Measurements from ENCODE around the gene GPR12.

The GPR12 gene

DNA sequence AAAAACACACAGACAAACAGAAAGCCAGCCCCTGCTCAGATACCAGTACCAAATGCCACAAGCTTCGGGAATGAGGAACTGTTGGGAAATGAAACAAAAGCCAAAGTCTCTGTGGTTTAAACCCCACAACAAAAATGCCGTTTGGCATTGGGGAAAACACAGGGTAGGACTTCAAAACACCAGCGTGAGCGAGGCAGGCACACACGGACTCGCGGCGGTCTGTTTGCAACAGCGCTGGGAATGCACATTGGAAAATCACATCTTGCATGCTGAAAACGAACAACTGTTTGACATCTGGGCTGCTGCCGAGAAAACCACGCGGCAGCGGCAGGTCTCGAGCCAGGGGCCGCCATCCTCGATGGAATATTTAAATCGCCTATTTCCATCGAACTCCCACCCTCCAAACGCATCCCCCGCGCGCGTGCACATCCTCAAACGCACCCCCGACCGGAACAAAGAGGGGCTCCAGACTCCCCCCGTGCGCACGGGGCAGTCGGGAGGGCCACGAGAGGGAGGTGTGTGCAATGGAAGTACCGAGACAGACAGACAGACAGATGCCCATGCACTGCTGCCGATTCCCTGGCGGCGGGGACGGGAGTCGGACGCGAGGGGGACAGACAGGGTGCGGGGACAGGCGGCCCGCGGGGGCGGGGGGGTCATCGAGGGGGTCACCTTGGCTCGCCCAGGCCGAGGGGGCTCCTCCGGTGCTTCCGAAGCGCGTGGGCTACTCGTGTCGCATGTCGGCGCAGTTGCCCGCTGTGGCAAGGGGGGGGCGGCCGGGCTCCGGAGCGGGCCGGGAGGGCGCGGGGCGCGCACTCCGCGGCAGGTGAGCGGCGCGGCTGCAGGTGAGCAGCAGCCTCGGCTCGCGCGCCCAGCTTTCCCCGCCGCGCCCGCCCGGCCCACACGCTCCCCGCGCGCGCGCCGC lies at the start of gene GPR12:
Gene GPR12 (minus strand): TSS at position 880 of the 925 bp plus-strand sequence. CDS start 959 bp downstream, outside the sequence.
- no peak for DNase-seq

GRCh38 chr13:26810095-26810494 lies 49.5 kb upstream of the GPR12 start:
- DNase-seq = no peak

- no peak for DNase-seq
Measured at GRCh38 chr13:26806891-26807290, 46.3 kb upstream of the GPR12 start.

GRCh38 chr13:26787961-26788360 lies 27.4 kb upstream of the GPR12 start:
- DNase-seq = no peak

- DNase-seq = no peak
Measured at GRCh38 chr13:26786651-26787295, 26.2 kb upstream of the GPR12 start.

DNA sequence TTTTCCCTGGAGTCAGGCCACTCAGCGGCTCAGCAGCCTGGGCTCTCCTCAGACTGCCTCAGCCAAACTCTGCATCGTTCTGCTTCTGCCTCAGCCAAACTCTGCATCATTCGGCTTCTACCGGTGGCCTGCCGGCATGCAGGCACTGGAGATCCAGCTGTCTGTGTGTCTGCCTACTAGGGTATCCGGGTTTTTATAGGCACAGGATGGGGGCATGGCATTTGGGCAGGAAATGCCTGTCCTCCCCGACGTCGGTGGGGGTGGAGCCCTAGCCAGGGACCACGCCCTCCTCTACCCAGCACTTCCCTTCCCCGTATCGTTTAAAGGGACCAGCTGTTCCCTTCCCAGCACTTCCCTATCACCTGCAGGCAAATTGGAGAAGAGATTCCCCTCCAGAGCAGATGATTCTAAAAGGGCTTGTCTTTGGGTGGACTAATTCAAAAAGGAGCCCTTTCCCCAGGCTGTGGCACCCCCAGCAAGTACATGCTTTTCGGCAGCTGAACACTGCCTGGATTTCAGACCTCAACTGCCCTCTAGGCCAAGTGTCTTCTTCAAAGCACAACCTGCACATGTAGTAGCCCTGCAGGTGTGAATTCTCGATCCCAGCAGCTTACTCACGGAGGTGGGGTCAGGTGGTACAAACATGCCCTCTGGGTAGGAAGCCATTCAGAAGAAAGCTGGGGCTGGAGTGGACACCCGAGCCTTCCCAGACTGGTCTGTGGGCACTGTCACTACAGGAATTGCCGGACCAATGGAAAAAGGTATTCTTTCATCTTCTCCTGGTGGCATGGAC lies 25.4 kb upstream of the GPR12 start:
- peak; percentile 75 to 80 for DNase-seq

DNA sequence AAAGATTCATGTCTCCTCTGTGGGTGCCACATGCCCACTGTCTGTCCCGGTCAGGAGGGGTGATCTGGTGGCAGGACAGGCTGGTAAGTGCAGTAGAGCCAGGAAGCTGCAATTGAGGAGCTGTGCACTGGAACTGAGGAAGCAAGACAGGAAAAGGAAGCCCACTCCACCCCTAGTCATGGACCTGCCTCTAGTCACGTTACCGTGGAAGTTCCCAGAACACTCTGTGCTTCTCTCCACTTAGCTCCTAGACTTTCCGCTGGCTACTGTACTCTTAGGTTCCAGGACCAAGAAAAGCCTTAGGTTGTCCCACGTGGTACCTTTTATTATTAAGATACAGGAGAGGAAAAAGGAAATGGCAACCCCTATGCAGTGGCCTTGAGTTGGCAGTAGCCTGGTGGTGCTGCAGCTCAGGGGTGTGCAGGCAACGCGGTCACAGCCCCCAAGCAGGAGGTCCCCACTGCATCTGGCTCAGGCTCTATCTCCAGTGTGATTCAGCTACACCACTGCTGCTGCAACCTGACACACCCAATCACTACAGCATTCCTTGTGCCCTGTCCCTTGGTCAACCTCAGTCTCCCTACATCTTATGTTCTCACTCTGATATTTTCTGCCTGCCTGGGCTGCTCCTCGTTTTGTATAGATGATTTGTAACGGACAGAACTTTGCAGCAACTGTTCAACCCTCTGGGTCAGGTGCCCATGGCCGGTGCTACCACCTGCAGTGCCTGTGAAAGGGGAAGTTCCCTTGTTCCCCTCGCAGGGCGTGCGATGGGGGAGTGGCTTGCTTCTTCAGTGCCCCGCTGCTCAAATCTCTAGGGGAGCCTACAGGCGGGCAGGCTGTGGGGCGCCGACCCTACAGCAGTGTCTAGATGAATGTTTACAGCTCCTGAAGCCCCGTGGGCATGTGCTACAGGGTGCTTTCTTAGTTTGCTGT lies 24.4 kb upstream of the GPR12 start:
- DNase-seq = peak; percentile 23 to 66

DNA sequence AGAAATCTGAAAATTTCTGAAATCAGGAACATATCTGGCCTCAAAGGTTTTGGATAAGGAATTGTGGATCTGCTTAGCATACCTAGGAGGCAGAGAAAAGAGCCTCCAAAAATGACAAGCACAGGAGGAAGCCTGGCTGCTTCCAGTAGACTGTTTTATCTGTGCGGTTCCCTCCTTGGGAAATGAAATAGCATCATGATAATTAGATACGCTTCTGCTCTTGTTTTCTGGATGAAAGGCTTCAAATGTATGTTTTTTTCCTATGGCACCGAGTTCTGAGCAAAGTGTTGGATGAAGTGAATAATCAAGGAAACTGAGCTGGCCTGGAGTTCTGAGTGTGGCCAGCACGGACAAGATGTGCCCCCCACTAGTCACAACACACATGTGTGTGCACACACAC lies 19.8 kb upstream of the GPR12 start:
- no peak for DNase-seq

- no peak for DNase-seq
Measured at GRCh38 chr13:26779321-26779720, 18.7 kb upstream of the GPR12 start.

GRCh38 chr13:26772531-26772930 lies 11.9 kb upstream of the GPR12 start:
- no peak for DNase-seq

DNA sequence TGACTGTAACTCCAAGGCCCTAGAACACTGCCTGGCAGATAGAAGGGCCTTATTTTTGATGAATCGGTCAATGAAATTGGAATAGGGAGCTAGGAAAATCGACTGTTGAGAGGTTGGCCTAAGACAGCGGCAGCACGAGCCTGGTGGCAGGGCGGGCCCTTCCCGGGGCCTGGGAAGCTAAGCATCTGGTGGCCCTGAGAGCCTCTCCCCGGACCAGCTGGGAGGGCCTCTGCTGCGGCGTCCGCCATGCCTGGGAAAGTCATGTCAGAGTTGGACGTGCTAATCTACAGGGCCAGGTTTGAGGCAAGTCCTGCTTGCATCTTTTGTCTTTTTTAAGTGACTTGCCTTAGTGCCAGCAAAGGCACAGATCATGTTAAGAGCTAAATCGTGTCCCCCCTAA lies 11.2 kb upstream of the GPR12 start:
- no peak for DNase-seq

GRCh38 chr13:26762745-26763345 lies 2.3 kb upstream of the GPR12 start:
- no peak for DNase-seq

DNA sequence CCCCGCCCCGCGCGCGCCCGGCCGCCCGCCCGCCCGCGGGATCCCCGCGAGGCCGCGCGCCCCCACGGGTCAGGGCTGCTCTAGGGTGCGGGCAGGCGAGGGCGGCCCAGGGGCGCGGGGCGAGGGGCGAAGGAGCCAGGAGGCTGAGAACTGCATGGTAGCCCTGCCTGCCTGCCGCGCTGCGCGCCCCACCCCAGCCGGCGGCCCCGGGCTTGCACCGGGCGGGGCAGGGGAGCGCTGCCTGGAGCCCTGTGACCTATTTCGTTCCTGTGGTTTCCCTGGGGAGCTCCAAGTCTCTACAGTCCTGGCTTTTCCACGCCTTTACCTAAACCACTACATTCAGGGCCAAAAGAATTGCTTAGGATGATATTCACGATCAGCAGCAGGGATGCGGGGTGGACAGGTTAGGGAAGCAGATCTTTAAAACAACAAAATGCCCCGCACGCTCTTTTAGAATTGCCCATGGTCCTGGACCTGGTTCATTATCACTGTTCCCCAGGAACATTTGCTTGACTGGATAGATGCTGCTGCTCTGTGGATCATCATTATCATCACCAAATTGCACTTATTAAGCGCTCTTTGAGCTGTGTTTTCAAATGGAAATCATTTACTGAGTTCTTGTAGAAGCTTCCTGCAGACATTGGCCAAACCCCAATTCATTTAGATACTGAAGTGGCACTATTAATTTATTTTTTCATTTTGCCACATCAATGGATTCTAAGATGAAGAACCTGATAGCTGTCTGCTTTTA lies 421 bp upstream of the GPR12 start:
- DNase-seq = no peak

GRCh38 chr13:26759249-26759906 lies 1.2 kb downstream of the GPR12 start:
- no peak for DNase-seq

DNA sequence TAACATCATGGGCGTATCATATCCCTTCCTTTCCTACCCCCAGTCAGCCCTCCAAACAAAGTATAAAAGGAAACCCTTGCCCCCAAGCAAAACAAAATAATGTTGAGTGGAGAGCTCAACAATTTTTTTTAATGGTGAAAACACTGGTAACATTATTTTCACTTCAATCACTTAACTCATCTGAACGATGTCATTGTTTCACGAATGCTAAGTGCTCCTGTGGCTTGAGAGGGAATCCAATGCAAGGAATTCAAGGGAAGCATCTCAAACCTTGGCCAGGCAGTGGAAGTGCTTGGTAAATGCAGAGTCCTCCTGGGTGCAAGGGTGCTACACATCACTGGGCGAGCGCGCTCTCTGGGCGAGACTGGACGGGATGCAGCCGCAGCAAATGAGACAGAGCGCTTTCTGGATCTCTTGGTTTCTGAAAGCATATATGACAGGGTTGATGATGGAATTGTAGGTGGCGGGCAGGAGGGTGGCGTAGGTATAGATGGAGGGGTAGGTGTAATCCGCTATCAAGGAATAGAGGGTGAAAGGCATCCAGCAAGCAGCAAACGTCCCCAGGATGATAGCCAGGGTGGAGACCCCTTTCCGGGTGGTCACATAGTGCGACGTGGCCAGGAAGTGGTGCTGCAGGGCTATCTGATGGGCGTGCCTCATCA lies 2.0 kb downstream of the GPR12 start:
- DNase-seq = no peak

DNA sequence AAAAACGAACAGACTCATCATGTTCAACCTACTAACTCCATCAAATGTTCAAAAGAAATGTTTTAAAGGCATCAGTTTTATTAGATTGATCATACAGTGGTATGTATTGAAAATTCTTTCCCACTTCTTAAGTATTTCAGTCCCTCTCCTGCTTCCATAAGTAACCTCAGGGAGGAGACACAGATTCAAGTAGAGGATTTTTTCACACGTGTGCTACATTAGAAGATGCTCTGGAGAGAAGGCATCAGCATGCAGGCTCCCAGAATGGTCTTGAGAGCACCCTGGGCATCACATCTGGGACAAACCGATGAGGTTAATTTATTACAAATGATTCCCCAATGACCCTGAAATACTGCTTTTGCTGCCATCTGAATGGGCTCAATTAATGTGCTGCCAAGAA lies 3.6 kb downstream of the GPR12 start:
- DNase-seq = no peak

- no peak for DNase-seq
Measured at GRCh38 chr13:26752671-26753070, 7.9 kb downstream of the GPR12 start.

GRCh38 chr13:26749905-26750304 lies 10.7 kb downstream of the GPR12 start:
- DNase-seq = no peak

GRCh38 chr13:26749285-26749684 lies 11.3 kb downstream of the GPR12 start:
- DNase-seq = no peak

- no peak for DNase-seq
Measured at GRCh38 chr13:26747706-26748105, 12.9 kb downstream of the GPR12 start.

Data from CD4-positive, alpha-beta T cell treated with Interleukin-1 beta for 1 hour (primary cell).